SK-N-SH treated with all-trans-retinoic acid at 6 μM for 48 hours (cell line): Measurements from ENCODE around the gene SCFD2.

Experiments
- ATAC-seq: fragments of 200-7000 bp; cut with Tn5 transposase; 3 replicates; pipeline ENCODE4 v1.9.1; 2020; ENCODE audit warnings: mild to moderate bottlenecking, moderate library complexity
- ARNTL ChIP-seq: fragments of 450-650 bp; formaldehyde crosslinking; IDR thresholded peaks from 2 replicates; pipeline ENCODE4 v1.5.0; 2020; ENCODE audit warnings: low read depth, mild to moderate bottlenecking, moderate library complexity, borderline replicate concordance
- BACH2 ChIP-seq: fragments of 250-450 bp; sonication (Bioruptor Pico); IDR thresholded peaks from 2 replicates; pipeline ENCODE4 v1.9.0; 2021; ENCODE audit warnings: mild to moderate bottlenecking, borderline replicate concordance
- CSDC2 ChIP-seq: fragments of 250-450 bp; sonication (Bioruptor Pico); IDR thresholded peaks from 2 replicates; pipeline ENCODE4 v1.5.0; 2020; ENCODE audit warnings: mild to moderate bottlenecking, moderate library complexity
- ESRRG ChIP-seq: fragments of 250-450 bp; sonication (Bioruptor Pico); IDR thresholded peaks from 2 replicates; pipeline ENCODE4 v1.6.1; 2021; ENCODE audit warnings: mild to moderate bottlenecking
- GLIS3 ChIP-seq: fragments of 250-450 bp; sonication (Bioruptor Pico); IDR thresholded peaks from 2 replicates; pipeline ENCODE4 v1.5.0; 2020; ENCODE audit warnings: mild to moderate bottlenecking, moderate library complexity
- ISL1 ChIP-seq: fragments of 250-450 bp; sonication (Bioruptor Pico); IDR thresholded peaks from 2 replicates; pipeline ENCODE4 v2.1.2; 2022; ENCODE audit warnings: mild to moderate bottlenecking, moderate library complexity
- OSR1 ChIP-seq: fragments of 250-450 bp; sonication (Bioruptor Pico); IDR thresholded peaks from 2 replicates; pipeline ENCODE4 v1.8.0; 2022; ENCODE audit warnings: moderate library complexity, mild to moderate bottlenecking, inconsistent platforms
- PATZ1 ChIP-seq: fragments of 250-450 bp; sonication (Bioruptor Pico); IDR thresholded peaks from 2 replicates; pipeline ENCODE4 v1.8.0; 2020; ENCODE audit warnings: mild to moderate bottlenecking, moderate library complexity, borderline replicate concordance
- POU6F1 ChIP-seq: fragments of 250-450 bp; sonication (Bioruptor Pico); IDR thresholded peaks from 2 replicates; pipeline ENCODE4 v1.8.0; 2021; ENCODE audit warnings: low read depth, mild to moderate bottlenecking, moderate library complexity, borderline replicate concordance
- PPARA ChIP-seq: fragments of 250-450 bp; sonication (Bioruptor Pico); IDR thresholded peaks from 2 replicates; pipeline ENCODE4 v1.5.0; 2020; ENCODE audit warnings: mild to moderate bottlenecking, borderline replicate concordance
- TOX ChIP-seq: fragments of 250-450 bp; sonication (Bioruptor Pico); IDR thresholded peaks from 2 replicates; pipeline ENCODE4 v1.8.0; 2021; ENCODE audit warnings: mild to moderate bottlenecking, moderate library complexity, borderline replicate concordance
- ZC3H10 ChIP-seq: fragments of 250-450 bp; sonication (Bioruptor Pico); IDR thresholded peaks from 2 replicates; pipeline ENCODE4 v1.5.1; 2021; ENCODE audit warnings: mild to moderate bottlenecking, moderate library complexity
- ZFP3 ChIP-seq: fragments of 250-450 bp; sonication (Bioruptor Pico); IDR thresholded peaks from 2 replicates; pipeline ENCODE4 v1.5.0; 2020; ENCODE audit warnings: mild to moderate bottlenecking, moderate library complexity
- ZFP30 ChIP-seq: fragments of 450-650 bp; formaldehyde crosslinking; IDR thresholded peaks from 2 replicates; pipeline ENCODE4 v1.5.0; 2022; ENCODE audit warnings: mild to moderate bottlenecking, moderate library complexity
- ZNF565 ChIP-seq: fragments of 450-650 bp; formaldehyde crosslinking; conservative IDR thresholded peaks from 2 replicates; pipeline ENCODE4 v1.5.0; 2020; ENCODE audit warnings: low read depth, mild to moderate bottlenecking, moderate library complexity
- ZNF70 ChIP-seq: fragments of 450-650 bp; formaldehyde crosslinking; IDR thresholded peaks from 2 replicates; pipeline ENCODE4 v1.5.0; 2020; ENCODE audit warnings: mild to moderate bottlenecking, moderate library complexity
- ZNF8 ChIP-seq: fragments of 450-650 bp; formaldehyde crosslinking; IDR thresholded peaks from 2 replicates; pipeline ENCODE4 v1.5.0; 2020; ENCODE audit warnings: mild to moderate bottlenecking, moderate library complexity
- TF ChIP-seq, protein P1 (sequence below): fragments of 250-450 bp; sonication (Bioruptor Pico); IDR thresholded peaks from 2 replicates; pipeline ENCODE4 v1.5.0; 2020; ENCODE audit warnings: mild to moderate bottlenecking, moderate library complexity
- TF ChIP-seq, protein P2 (sequence below): fragments of 250-450 bp; sonication (Bioruptor Pico); IDR thresholded peaks from 2 replicates; pipeline ENCODE4 v1.5.1; 2021; ENCODE audit warnings: mild to moderate bottlenecking, moderate library complexity

Gene SCFD2

GRCh38 chr4:52823702-52824092, 542.2 kb downstream of the SCFD2 start:
- TF ChIP-seq ISL1 (CRISPR knock-in tag), result no peak
- no peak for TF ChIP-seq ESRRG (CRISPR knock-in tag)
- no peak for TF ChIP-seq TOX (CRISPR knock-in tag)
- TF ChIP-seq BACH2 (CRISPR knock-in tag), result no peak
- TF ChIP-seq, protein P1, sequence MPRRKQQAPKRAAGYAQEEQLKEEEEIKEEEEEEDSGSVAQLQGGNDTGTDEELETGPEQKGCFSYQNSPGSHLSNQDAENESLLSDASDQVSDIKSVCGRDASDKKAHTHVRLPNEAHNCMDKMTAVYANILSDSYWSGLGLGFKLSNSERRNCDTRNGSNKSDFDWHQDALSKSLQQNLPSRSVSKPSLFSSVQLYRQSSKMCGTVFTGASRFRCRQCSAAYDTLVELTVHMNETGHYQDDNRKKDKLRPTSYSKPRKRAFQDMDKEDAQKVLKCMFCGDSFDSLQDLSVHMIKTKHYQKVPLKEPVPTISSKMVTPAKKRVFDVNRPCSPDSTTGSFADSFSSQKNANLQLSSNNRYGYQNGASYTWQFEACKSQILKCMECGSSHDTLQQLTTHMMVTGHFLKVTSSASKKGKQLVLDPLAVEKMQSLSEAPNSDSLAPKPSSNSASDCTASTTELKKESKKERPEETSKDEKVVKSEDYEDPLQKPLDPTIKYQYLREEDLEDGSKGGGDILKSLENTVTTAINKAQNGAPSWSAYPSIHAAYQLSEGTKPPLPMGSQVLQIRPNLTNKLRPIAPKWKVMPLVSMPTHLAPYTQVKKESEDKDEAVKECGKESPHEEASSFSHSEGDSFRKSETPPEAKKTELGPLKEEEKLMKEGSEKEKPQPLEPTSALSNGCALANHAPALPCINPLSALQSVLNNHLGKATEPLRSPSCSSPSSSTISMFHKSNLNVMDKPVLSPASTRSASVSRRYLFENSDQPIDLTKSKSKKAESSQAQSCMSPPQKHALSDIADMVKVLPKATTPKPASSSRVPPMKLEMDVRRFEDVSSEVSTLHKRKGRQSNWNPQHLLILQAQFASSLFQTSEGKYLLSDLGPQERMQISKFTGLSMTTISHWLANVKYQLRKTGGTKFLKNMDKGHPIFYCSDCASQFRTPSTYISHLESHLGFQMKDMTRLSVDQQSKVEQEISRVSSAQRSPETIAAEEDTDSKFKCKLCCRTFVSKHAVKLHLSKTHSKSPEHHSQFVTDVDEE (CRISPR knock-in tag), result no peak
- TF ChIP-seq, protein P2, sequence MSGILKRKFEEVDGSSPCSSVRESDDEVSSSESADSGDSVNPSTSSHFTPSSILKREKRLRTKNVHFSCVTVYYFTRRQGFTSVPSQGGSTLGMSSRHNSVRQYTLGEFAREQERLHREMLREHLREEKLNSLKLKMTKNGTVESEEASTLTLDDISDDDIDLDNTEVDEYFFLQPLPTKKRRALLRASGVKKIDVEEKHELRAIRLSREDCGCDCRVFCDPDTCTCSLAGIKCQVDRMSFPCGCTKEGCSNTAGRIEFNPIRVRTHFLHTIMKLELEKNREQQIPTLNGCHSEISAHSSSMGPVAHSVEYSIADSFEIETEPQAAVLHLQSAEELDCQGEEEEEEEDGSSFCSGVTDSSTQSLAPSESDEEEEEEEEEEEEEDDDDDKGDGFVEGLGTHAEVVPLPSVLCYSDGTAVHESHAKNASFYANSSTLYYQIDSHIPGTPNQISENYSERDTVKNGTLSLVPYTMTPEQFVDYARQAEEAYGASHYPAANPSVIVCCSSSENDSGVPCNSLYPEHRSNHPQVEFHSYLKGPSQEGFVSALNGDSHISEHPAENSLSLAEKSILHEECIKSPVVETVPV (CRISPR knock-in tag), result no peak
- no peak for TF ChIP-seq PATZ1
- no peak for TF ChIP-seq ZC3H10 (CRISPR knock-in tag)
- TF ChIP-seq ARNTL (CRISPR knock-in tag), result no peak
- TF ChIP-seq CSDC2, result no peak
- no peak for TF ChIP-seq ZFP3 (CRISPR knock-in tag)
- TF ChIP-seq OSR1, result no peak
- no peak for TF ChIP-seq POU6F1 (CRISPR knock-in tag)
- TF ChIP-seq PPARA (CRISPR knock-in tag), result no peak
- no peak for TF ChIP-seq ZNF8 (CRISPR knock-in tag)
- TF ChIP-seq GLIS3 (CRISPR knock-in tag), result no peak
- TF ChIP-seq ZNF565 (CRISPR knock-in tag), result no peak
- no peak for TF ChIP-seq ZNF70 (CRISPR knock-in tag)
- TF ChIP-seq ZFP30 (CRISPR knock-in tag), result no peak
- no peak for ATAC-seq
